GM20000 (cell line): Measurements from ENCODE around the gene NFKBIZ.

Experiments used
- DNase-seq: peaks from one replicate; pipeline ENCODE4 v3.0.0; 2012; ENCODE audit warnings: low spot score
- TF ChIP-seq, protein P1 (sequence below): IDR thresholded peaks from 2 replicates; pipeline ENCODE4 v1.5.1; 2012; ENCODE audit warnings: mild to moderate bottlenecking, control low read depth; ENCODE audit errors: extremely low read depth, missing control alignments

NFKBIZ gene

DNA sequence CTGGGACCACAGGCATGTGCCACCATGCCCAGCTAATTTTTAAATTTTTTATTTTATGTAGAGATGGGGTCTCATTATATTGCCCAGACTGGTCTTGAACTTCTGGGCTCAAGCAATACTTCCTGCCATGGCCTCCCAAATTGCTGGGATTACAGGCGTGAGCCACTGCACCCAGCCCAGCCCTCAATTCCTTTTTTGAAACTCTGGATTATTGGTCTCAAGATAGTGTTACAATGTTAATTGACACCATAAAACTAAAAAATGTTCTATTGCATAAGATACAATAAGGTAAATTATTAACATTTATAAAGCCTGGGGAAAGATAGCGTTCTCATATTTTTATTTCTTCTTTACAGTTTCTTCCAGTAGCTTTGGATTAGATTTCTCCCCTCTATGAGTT lies 3.9 kb upstream of the NFKBIZ start:
- DNase-seq = no peak
- TF ChIP-seq, protein P1, sequence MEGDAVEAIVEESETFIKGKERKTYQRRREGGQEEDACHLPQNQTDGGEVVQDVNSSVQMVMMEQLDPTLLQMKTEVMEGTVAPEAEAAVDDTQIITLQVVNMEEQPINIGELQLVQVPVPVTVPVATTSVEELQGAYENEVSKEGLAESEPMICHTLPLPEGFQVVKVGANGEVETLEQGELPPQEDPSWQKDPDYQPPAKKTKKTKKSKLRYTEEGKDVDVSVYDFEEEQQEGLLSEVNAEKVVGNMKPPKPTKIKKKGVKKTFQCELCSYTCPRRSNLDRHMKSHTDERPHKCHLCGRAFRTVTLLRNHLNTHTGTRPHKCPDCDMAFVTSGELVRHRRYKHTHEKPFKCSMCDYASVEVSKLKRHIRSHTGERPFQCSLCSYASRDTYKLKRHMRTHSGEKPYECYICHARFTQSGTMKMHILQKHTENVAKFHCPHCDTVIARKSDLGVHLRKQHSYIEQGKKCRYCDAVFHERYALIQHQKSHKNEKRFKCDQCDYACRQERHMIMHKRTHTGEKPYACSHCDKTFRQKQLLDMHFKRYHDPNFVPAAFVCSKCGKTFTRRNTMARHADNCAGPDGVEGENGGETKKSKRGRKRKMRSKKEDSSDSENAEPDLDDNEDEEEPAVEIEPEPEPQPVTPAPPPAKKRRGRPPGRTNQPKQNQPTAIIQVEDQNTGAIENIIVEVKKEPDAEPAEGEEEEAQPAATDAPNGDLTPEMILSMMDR = no peak

DNA sequence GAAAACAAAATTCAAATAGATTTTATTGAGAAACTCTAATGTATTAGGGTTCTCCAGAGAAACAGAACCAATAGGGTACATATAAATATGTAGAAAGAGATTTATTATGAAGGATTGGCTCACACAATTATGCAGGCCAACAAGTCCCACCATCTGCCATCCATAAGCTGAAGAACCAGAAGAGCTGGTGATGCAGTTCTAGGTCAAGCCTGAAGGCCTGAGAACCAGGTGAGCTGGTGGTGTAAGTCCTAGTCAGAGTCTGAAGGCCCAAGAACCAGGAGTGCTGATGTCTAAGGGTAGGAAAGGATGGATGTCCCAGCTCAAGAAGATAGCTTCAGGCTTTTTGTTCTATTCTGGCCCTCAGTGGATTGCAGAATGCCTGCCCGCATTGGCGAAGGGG lies 2.6 kb upstream of the NFKBIZ start:
- no peak for DNase-seq
- TF ChIP-seq, protein P1 = no peak

DNA sequence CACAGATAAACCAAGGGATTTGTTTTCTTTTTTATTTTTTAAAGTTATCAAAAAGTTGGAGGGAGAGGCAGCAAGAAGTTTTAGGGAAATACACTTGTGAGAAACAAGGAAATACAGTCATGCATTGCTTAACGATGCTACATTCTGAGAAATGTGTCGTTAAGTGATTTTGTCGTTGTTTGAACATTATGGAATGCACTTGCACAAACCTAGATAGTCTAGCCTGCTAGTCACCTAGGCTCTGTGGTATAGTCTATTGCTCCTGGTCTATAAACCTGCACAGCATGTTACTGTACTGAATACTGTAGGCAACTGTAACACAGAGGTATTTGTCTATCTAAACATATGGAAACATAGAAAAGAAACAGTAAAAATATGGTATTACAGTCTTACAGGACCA lies 2.0 kb upstream of the NFKBIZ start:
- TF ChIP-seq, protein P1 = no peak
- DNase-seq = no peak

DNA sequence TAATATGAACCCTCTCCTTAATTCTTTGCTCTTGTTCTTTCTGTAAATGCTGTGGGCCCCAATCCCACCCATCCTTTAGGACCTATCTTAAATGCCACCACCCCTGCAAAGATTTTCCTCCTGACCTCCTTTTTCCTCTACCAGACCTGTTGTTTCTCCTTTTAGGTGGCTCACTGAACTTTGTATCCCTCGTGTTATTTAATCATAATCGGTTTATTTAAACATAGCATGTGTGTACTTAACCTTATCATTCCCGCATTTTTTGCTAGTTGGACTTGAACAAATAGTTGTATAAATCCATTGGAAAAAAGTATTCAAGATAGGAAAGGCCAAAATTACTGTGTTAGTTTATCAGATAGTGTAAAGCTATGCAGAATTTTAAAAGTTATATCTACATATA lies 988 bp upstream of the NFKBIZ start:
- no peak for DNase-seq
- TF ChIP-seq, protein P1 = no peak

DNA sequence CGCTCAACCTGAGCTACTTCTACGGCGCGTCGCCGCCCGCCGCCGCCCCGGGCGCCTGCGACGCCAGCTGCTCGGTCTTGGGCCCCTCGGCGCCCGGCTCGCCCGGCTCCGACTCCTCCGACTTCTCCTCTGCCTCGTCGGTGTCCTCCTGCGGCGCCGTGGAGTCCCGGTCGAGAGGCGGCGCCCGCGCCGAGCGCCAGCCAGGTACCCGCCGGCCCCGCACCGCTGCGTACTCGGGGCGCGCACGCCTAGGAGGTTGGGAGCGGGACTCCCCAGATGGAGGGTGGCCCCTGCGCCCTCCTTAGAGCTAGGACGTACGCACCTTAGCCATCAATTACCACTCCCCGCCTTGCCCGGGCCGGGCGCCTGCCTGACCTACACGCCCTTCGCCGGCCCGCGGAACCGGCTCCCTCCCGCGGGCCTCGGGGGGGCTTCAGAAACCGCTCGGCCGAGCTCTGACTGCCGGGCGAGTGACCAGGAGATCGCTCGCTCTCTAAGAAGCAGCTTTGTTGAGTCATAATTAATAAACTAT lies 466 bp downstream of the NFKBIZ start:
- peak; percentile 56 for DNase-seq

DNA sequence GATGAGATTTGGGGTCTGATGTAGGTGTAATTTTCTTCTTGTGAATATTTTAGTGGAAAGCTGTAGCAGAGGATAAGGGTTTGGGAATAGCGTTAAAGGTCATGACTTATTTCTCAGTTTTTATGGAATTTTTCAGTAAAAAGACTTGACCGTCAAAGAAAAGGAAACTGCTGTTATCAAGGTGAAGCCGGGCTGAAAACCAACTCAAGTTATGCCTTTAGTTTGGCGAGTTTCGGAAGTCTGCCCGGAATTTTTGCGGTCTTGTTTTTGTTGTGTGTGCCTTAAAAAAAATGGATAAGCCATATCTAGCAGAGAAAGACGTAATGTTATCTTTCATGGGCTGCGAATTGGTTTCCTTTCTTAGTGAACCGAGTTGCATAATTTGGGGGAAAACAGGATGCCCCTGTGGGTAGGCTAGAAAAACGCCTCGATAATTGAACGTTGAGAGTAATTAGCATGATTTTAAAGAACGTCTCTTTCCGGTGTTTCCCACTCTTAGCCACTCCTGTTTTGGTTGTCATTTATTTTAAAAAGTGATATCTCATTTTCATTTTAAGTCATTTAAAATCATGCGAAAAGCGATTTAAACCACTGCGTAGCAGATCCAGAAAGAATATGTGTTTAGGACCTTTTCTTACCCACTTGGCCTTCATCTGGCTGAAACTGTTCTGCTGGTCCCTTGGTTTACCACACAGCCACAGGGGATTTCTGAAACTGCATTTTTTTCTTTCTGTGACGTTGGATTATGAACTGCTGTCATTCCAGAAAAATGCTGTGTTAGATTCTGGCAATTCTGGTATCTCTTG lies 1.1 kb downstream of the NFKBIZ start:
- TF ChIP-seq, protein P1 = no peak
- DNase-seq = peak; percentile 52

More for the DNA sequence above, 466 bp downstream of the NFKBIZ start:
- TF ChIP-seq, protein P1 = peak; percentile 15

DNA sequence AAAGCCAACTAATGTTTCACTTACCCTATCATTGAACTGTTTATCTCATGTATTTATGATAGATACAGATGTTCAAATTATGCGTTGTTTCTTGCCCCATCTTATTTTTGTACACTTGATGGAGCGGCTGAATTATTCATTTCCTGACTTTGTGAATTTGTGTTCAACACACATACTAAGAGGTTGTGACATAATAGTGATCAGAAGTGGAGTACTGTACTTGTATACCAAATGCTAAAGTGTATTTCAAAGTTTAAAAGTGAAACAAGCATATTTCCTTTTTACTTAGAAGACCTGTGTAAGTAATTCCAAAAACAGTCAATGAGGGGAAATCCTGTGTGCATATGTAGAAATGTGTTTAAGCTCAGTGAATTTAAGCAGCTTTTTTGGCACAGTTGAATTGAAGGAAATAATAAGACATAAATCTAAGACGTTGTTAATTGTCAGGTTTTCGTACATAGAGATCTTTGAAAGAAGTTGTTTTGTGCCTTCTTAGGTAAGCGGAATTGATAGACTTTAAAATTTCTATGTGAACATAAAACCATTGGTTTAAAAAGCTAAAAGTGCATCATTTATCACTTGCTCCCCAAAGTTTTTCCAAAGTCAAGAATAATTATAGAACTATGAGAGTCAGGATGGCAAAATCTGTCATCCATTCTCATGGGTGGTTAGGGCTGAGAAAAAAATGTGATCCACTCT lies 1.9 kb downstream of the NFKBIZ start:
- TF ChIP-seq, protein P1 = no peak
- no peak for DNase-seq
